ENCODE data around the gene SPDYE3. TPM values are rescaled to one million over a fixed set of nuclear protein-coding genes. Genes with fewer than 3 reads are reported as not detected.
"Not testable (repeated sequence)": the region's sequence is repeated elsewhere in the genome, so short reads cannot be mapped to it uniquely, and the experiment has no call there.

The SPDYE3 gene
- total RNA-seq, 4 donors from 2014 or later = not detected

- H3K27ac ChIP-seq (replicated peaks in 1 of 4) = no peak overlapping the region
- H3K9me3 ChIP-seq = no peaks in the 10 kb centered on the region
- TF ChIP-seq EP300 (IDR thresholded peaks at IDR 0.05) = no peak
- no peak for TF ChIP-seq POLR2A (IDR thresholded peaks at IDR 0.05; ENCODE audit: low read depth)
- no peak for TF ChIP-seq POLR2AphosphoS5 (IDR thresholded peaks at IDR 0.05)
- no peak for TF ChIP-seq CTCF (IDR thresholded peaks at IDR 0.05)
- H3K36me3 ChIP-seq = peaks cover 90 to 100% (median 100%) of the 10 kb centered on the region in 4 donors
- H3K27me3 ChIP-seq = no peaks in the 10 kb centered on the region
- no peak overlapping the region for H3K4me3 ChIP-seq
- H3K4me1 ChIP-seq = no peaks in the 10 kb centered on the region
- intact Hi-C loops (cut with DNase I) = loop anchor here (5.0 kb wide), 1 partner anchor 50 kb away; no protein-coding TSS in a partner anchor
- 96% methylated on average over 4 of the region's 6 CpGs for WGBS
- DNase-seq (ENCODE audit: extremely low spot score) = no peak
Measured at GRCh38 chr7:100357131-100357561, 49.6 kb downstream of the SPDYE3 start.

- no peak within 1 kb of the TSS for H3K4me3 ChIP-seq
- DNase-seq (ENCODE audit: extremely low spot score) = no peak
- 84% methylated on average over 10 of the region's 11 CpGs for WGBS
- intact Hi-C loops (cut with DNase I) = loop anchor here (5.0 kb wide), 1 partner anchor 49 kb away; no protein-coding TSS in a partner anchor
- H3K36me3 ChIP-seq = peaks cover 86 to 100% (median 100%) of the 10 kb centered on the region in 4 donors
- H3K4me1 ChIP-seq = no peaks in the 10 kb centered on the region
- no peak within 1 kb of the TSS for H3K27ac ChIP-seq (replicated peaks in 1 of 4)
- H3K9me3 ChIP-seq = no peaks in the 10 kb centered on the region
- no peak for TF ChIP-seq EP300 (IDR thresholded peaks at IDR 0.05)
- no peaks in the 10 kb centered on the region for H3K27me3 ChIP-seq
Measured at GRCh38 chr7:100358027-100358856, 50.7 kb downstream of the SPDYE3 start, which contains the start of gene PILRB. Gene PILRB (plus strand): TSS chr7:100358117. CDS start chr7:100358303, 186 bp downstream.

GRCh38 chr7:100358857-100359212, 51.3 kb downstream of the SPDYE3 start:
- peaks cover 80 to 100% (median 99%) of the 10 kb centered on the region in 4 donors for H3K36me3 ChIP-seq
- H3K27ac ChIP-seq (replicated peaks in 1 of 4) = no peak overlapping the region
- no peaks in the 10 kb centered on the region for H3K9me3 ChIP-seq
- H3K4me1 ChIP-seq = no peaks in the 10 kb centered on the region
- DNase-seq (ENCODE audit: extremely low spot score) = no peak
- intact Hi-C loops (cut with DNase I) = loop anchor here (5.0 kb wide), 1 partner anchor 48 kb away; no protein-coding TSS in a partner anchor
- TF ChIP-seq CTCF (IDR thresholded peaks at IDR 0.05) (no peak), POLR2A (IDR thresholded peaks at IDR 0.05; ENCODE audit: low read depth) (no peak), POLR2AphosphoS5 (IDR thresholded peaks at IDR 0.05) (no peak), EP300 (IDR thresholded peaks at IDR 0.05) (no peak)
- 94% methylated on average over 6 of the region's 8 CpGs for WGBS
- H3K4me3 ChIP-seq = no peak overlapping the region
- H3K27me3 ChIP-seq = no peaks in the 10 kb centered on the region

GRCh38 chr7:100360135-100360854, 52.8 kb downstream of the SPDYE3 start:
- no peak overlapping the region for H3K27ac ChIP-seq (replicated peaks in 1 of 4)
- no peak for TF ChIP-seq EP300 (IDR thresholded peaks at IDR 0.05)
- TF ChIP-seq CTCF (IDR thresholded peaks at IDR 0.05) = no peak
- TF ChIP-seq POLR2A (IDR thresholded peaks at IDR 0.05; ENCODE audit: low read depth) = no peak
- no peak for TF ChIP-seq POLR2AphosphoS5 (IDR thresholded peaks at IDR 0.05)
- intact Hi-C loops (cut with DNase I) = no loop called here
- no peaks in the 10 kb centered on the region for H3K27me3 ChIP-seq
- no peak for DNase-seq (ENCODE audit: extremely low spot score)
- no peaks in the 10 kb centered on the region for H3K4me1 ChIP-seq
- WGBS = 79% methylated on average over 3 of the region's 3 CpGs
- H3K4me3 ChIP-seq = no peak overlapping the region
- H3K36me3 ChIP-seq = peaks cover 66 to 94% (median 88%) of the 10 kb centered on the region in 4 donors
- H3K9me3 ChIP-seq = no peaks in the 10 kb centered on the region

GRCh38 chr7:100363098-100363497, 55.6 kb downstream of the SPDYE3 start:
- no peak overlapping the region for H3K27ac ChIP-seq (replicated peaks in 1 of 4)
- intact Hi-C loops (cut with DNase I) = no loop called here
- no peak for TF ChIP-seq POLR2A (IDR thresholded peaks at IDR 0.05; ENCODE audit: low read depth)
- no peak for TF ChIP-seq CTCF (IDR thresholded peaks at IDR 0.05)
- no peak for TF ChIP-seq EP300 (IDR thresholded peaks at IDR 0.05)
- no peak for TF ChIP-seq POLR2AphosphoS5 (IDR thresholded peaks at IDR 0.05)

GRCh38 chr7:100363797-100364196, 56.3 kb downstream of the SPDYE3 start:
- WGBS = 94% methylated on average over 7 of the region's 7 CpGs
- H3K27me3 ChIP-seq; H3K27ac ChIP-seq (replicated peaks in 1 of 4); H3K4me3 ChIP-seq; intact Hi-C loops (cut with DNase I); H3K4me1 ChIP-seq; DNase-seq (ENCODE audit: extremely low spot score); H3K9me3 ChIP-seq: not testable (repeated sequence)
- peaks cover 38 to 81% (median 63%) of the 10 kb centered on the region in 4 donors for H3K36me3 ChIP-seq

More at GRCh38 chr7:100363098-100363497, 55.6 kb downstream of the SPDYE3 start:
- Histone ChIP-seq H3K4me3 (no peak overlapping the region), H3K27me3 (no peaks in the 10 kb centered on the region), H3K9me3 (no peaks in the 10 kb centered on the region), H3K36me3 (peaks cover 45 to 85% (median 67%) of the 10 kb centered on the region in 4 donors), H3K4me1 (no peaks in the 10 kb centered on the region)
- no peak for DNase-seq (ENCODE audit: extremely low spot score)

Measured in esophagus muscularis mucosa (tissue), 4 donors.